ENCODE measurements around the gene MEIS2.

DNA sequence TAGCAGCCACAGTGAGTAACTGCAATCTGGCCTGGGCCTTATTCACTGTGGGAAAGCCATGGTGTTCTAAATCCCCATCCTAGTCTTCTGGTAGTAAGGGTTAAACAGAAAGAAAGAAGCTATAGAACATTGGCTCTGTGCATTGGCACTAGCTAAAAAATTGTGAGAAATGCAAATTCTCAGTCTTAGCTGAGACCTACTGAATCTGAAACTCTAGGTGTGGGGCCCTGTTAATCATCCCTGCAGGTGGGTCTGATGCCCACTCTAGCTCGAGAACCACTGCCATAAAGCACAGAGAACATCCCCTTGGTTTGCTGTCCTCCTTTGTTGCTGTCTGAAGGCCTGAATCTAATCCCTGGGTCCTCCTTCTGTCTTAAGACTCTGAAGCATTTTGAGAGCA lies 59.3 kb downstream of the MEIS2 start:
- TF ChIP-seq, protein P1, sequence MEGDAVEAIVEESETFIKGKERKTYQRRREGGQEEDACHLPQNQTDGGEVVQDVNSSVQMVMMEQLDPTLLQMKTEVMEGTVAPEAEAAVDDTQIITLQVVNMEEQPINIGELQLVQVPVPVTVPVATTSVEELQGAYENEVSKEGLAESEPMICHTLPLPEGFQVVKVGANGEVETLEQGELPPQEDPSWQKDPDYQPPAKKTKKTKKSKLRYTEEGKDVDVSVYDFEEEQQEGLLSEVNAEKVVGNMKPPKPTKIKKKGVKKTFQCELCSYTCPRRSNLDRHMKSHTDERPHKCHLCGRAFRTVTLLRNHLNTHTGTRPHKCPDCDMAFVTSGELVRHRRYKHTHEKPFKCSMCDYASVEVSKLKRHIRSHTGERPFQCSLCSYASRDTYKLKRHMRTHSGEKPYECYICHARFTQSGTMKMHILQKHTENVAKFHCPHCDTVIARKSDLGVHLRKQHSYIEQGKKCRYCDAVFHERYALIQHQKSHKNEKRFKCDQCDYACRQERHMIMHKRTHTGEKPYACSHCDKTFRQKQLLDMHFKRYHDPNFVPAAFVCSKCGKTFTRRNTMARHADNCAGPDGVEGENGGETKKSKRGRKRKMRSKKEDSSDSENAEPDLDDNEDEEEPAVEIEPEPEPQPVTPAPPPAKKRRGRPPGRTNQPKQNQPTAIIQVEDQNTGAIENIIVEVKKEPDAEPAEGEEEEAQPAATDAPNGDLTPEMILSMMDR (IDR thresholded peaks at IDR 0.05; ENCODE audit: borderline replicate concordance, extremely low read depth, low read length, poor library complexity, severe bottlenecking): no peak
- no peak for TF ChIP-seq EZH2 (IDR thresholded peaks at IDR 0.05; ENCODE audit: borderline replicate concordance, low read depth, low read length, severe bottlenecking)

All from DND-41 (cell line).